Dermis blood vessel endothelial cell (primary cell): ENCODE data around the gene SPATA31C2. TPM values are rescaled to one million over a fixed set of nuclear protein-coding genes. Genes with fewer than 3 reads are reported as not detected.
"Not testable (repeated sequence)": the region's sequence is repeated elsewhere in the genome, so short reads cannot be mapped to it uniquely, and the experiment has no call there.

Experiments used
- DNase-seq: peaks from one replicate; pipeline ENCODE4 v3.0.0; 2010
- total RNA-seq: library from RNA; depleted of rRNA; stranded (reverse); fragments of >200 nt; gene quantifications from 2 replicates; pipeline ENCODE4 v1.2.3, GENCODE V29; 2014

Gene SPATA31C2
- total RNA-seq, 1 donor from 2014 or later: not detected

DNA sequence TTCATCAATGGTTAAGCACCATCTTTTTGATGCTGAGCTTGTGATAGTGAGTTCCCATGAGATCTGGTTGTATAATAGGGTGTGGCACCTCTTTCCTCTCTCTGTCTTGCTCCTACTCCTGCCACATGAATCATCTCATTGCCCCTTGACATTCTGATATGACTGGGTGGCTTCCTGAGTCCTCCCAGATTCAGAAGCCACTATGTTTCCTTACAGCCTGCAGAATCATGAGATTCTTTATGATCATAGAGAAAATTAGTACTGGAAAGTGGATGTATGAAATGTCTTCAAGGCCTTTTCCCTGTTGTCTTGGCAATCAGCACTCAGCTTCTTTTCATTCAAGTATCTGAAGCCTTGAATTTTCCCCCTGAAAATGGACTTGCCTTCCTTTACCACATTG is 14.9 kb downstream of the SPATA31C2 start:
- not testable (repeated sequence) for DNase-seq

DNA sequence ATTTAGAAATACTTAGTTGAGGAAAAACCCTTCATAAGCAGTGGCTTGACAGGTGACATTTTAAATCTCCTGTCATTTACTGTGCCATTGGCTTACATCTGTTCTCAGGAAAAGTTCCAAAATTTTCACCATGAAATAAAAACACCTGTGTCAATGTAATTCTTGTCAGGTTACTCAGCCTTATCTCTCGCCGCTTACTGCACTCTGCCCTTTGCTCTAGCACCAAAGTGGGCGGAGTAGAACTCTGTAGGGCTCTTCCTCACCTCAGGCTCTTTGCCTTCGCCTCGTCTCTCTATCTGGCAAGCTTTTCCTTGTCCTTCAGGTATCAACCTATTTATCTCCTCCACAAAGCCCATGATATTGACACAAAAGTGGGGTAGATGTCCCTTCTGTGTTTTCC is 20.2 kb downstream of the SPATA31C2 start:
- not testable (repeated sequence) for DNase-seq

DNA sequence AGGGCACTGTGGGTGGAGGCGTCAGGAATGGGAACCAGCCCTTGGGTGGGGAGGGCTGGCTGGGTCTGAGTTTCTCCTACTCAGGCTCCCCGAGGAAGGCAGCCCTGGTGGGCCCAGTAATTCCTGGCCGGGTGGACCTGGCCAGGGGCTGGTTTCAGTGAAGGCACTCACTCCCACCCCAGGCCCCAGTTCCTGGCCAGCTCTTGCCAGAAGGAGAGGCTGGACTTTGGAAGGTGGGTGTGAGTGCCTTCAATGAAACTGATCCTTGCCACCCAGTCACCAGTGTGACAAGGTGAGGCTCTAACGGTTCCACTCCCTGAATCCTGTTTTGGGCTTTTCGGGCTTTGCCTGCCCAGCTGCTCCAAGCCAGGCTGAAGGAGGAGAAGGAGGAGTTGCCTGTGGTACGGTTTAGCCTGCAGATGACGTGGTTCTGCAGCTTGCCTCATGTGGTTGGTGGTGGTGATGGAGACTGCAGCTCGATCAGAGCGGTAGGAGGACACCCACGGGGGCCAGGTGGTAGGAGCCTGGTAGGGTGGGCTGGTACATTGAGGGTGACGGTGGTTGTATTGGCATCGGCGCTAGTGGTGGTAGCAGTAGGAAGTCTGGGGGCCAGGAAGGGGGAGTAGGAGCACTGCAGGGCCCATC is 23.2 kb downstream of the SPATA31C2 start:
- not testable (repeated sequence) for DNase-seq

DNA sequence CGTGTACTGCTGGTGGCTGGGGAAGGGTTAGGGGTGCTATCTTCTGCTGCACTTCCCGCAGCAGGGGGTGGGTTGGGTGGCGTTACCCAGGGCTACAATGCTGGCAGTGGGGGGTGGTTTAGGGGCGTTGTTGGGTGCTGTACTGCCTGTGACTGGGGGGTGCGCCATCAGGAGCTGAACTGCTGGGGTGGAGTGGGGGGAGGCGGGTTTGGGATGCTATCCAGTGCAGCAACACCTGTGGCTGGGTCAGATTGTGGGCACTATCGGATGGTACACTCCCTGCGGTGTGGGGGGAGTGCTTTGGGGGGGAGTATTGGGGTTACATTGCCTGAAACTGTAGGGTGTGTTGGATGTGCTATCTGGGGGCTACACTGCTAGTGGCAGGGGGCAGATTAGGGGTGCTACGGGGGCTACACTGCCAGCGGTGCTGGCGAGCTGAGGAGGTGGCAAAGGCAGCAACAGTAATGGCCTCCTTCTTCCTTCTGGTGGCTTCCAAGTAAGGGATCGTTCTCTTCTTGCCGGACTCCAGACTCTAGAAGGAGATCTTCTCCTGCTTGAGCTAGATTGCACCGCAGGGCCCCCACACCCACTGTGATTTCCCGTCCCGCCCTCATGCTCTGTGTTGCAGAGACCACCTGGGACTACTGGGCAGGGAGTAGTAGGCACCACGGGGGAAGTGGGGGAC is 23.9 kb downstream of the SPATA31C2 start:
- not testable (repeated sequence) for DNase-seq

DNA sequence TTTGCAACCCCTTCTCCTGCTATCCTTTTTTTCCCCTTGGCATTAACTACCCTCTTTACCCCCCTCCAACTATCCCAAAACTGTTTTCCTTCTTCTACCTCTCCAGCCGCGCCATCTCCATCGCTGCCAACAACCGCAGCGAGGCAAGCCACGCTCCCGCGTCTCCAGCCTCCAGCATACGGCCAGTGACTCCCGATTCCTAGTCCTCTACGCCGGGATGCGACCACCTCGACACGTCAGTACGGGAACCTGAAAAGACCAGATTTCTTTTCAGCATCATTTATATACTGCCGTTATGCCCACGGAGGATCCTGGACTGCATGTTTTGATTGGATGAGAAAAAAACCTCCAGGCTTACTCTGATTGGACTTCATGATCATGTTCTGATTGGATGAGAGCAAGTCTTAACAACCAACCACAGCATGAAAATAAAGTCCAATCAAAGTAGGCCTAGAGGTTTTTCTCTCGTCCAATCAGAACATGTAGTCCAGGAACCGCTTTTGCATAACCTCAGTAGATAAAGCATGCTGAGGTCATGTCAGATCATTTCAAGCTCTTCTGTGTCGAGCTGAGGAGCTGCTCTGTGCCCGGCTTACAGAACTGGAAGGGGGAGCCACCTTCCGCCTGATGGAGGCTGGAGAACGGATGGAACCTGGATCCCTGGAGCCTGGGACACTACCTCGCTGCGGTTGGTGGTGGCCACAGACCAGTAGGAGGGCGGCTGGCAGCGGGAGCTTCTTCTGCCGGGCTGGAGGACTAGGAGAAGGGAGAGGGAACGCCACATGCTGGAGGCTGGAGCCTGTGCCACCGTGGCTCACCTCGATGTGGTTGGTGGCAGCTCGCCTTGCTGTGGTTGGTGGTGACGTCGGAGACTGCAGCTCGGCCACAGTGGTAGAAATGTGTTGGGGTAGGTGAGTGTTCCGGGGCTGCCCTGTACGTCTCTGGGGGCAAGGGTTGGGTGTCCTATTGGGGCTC is 24.8 kb downstream of the SPATA31C2 start:
- not testable (repeated sequence) for DNase-seq

DNA sequence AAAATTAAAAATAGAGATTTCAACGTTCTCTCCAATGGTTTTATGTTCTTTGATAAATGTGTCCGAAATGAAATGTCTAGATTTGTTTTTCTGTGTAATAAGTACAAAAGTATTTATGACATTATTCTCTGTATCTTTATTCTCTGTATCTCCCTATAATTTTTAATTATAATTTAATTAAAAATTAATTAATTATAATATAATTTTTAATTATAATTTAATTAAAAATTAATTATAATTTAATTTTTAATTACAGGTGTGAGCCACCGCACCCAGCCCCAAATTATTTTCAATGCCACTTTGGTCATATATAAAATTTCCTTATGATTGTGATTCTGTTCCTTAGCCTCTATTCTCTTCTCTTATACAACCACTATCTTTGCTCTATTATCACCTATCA is 28.2 kb downstream of the SPATA31C2 start:
- no peak for DNase-seq

DNA sequence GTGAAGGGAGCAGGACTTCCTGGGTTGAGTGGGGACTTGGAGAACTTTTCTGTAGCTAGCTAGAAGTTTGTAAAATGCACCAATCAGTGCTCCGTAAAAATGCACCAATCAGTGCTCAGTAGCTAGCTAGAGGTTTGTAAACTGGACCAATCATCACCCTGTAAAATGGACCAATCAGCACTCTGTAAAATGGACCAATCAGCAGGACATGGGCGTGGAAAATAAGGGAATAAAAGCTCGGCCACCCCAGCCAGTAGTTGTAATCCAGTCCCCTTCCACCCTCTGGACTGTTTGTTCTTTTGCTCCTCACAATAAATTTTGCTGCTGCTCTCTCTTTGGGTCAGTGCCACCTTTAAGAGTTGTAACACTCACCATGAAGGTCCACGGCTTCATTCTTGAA is 29.5 kb downstream of the SPATA31C2 start:
- DNase-seq: no peak

DNA sequence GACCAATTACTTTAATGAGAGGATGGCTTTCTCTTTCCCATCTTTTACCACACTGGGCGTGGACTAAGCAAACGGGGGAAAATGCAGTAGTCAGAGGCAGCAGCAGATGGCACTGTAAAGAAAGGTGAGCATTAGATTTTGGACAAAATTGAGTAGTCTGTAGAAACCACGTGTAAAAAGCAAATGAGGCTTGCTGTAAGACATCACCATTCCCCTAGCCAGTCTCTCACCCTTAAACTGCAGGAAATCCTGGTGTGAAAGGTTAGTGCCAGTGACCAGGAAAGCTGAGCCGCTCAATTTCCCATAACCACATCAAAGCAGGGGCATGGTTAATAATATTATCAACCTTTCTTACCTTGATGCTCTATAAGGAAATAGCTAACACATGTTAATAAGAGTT is 31.8 kb downstream of the SPATA31C2 start:
- no peak for DNase-seq

DNA sequence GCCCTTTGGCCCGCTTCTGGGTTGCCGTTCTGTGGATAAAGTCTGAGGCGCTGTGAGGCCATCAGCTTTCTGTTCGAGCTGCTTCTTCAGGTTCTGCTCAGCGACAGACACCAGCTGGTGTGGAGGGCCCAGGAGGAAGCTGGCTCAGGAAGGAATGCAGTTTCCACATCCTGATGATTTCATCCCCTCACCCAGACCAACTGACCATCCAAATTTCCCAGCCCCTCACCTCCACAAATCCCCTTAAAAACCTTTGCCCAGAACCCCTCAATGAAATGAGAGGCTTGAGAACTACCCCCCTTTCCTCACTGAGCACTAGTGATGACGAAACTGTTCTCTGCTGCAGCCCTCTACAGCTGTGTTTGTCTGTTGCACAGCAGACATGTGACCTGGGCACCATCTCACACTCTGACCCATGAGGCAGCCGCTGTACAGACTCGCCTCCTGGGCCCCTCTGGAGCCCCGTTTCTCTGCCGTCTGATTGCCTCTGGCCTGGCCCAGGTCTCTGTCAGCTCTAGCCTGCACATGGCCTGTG is 45.4 kb downstream of the SPATA31C2 start:
- DNase-seq: no peak

DNA sequence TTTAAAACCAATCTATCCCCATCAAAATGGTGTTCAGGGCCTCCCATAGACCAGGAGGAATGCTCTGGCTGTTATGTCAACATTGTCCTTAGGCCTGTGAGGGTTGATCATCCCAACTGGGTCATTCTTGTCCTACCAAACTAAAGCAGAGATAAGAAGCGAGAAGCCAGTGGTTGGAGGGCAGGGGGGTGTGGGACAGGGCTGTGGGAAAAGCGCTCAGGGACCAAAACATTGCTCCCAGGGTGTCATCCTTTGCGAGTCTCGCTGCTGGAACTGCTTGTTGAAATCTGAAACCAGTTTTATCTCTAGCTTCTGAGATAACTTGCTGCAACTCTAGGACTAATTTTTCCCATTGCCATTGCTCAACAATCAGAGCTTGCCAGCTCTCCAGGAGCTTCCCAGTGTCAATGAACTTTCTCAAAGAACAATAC is 48.1 kb downstream of the SPATA31C2 start:
- no peak for DNase-seq

DNA sequence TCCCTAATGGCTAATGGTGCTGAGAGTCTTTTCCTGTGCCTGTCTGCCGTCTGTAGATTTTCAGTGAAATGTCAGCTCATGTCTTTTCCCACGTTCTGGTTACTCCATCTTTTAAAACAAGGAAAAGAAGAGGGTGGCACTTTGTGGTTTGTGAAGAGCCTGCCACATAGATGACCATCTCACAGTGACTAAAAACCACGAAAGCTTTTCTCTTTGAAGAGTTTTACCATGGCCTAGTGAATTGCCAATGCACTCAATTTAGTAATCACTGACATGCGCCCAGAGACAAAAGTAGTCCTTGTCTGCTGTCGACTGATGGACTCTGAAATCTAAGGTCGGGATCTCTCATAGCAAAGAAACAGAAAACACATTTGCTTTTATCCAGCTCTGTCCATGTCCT is 50.4 kb downstream of the SPATA31C2 start:
- DNase-seq: no peak

DNA sequence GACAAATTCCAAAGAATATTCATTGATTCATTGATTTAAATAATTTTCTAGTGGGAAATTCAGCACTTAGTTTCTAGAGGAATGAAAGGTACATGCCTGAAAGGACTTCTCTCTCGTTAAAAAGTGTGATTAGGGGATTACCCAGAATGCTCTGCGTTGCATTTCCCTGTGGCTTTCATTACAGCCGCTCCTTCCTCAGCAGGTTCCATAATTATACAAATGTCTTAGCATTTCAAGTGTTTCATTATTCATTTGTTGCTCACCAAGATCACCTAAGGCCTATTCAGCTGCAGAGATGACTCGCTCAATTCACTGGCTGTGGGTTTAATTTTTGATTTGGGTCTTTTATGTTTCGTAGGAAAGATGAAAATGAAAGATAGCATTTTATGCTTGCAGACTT is 52.8 kb downstream of the SPATA31C2 start:
- DNase-seq: no peak

DNA sequence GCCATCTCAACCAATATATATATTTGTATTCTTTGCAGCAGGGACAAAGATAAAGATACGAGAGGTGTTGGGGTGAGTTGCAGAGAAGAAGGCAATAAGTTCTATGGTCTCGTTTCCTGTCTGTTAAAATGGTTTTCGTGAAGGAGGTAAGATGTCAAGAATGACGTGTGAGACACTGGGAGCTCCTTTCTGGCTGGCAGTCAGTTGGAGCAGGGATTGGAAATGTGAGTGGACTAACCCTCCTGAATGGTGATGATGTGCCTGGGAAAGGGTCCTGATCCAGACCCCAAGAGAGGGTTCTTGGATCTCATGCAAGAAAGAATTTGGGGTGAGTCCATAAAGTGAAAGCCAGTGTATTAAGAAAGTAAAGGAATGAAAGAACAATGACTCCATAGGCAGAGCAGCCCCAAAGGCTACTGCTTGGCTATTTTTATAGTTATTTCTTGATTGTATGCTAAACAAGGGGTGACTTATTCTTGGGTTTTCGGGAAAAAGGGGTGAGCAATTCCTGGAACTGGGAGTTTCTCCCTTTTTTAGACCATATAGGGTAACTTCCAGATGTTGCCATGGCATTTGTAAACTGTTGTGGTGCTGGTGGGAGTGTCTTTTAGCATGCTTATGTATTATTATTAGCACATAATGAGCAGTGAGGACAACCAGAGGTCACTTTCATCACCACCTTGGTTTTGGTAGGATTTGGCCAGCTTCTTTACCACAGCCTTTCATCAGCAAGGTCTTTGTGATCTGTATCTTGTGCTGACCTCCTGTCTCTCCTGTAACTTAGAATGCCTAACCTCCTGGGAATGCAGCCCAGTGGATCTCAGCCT is 53.7 kb downstream of the SPATA31C2 start:
- DNase-seq: no peak

Other genes with a start within 250 kb of the SPATA31C2 start
- gene SPATA31C1, start 220.5 kb downstream of the SPATA31C2 start, total RNA-seq: not detected in 2 replicates
- 0.85 and 0.98 TPM in 2 replicates for gene CDK20, start 163.9 kb downstream of the SPATA31C2 start, total RNA-seq
- gene SPIN1, start 250.0 kb upstream of the SPATA31C2 start, total RNA-seq: 72.0 and 79.0 TPM in 2 replicates